ENCODE results near the gene LARP1. TPM values are rescaled to one million over a fixed set of nuclear protein-coding genes. Genes with fewer than 3 reads are reported as not detected.

LARP1 gene
- total and polyA plus RNA-seq, 9 of the 15 experiments (the other 6 are each of a cell fraction or from before 2014, with no cell fraction given), result 22.6 to 300 (median 92.0) TPM

GRCh38 chr5:154723740-154724505 is 31.3 kb upstream of the LARP1 start (continued):
- TF ChIP-seq MTF1 (CRISPR knock-in tag; IDR thresholded peaks at IDR 0.05; ENCODE audit: borderline replicate concordance) (no peak), PPARD (CRISPR knock-in tag; IDR thresholded peaks at IDR 0.05) (no peak), GMEB1 (CRISPR knock-in tag; IDR thresholded peaks at IDR 0.05) (no peak), MYNN (IDR thresholded peaks at IDR 0.05) (peak; percentile 88), MYNN (CRISPR knock-in tag; IDR thresholded peaks at IDR 0.05) (no peak), SAP30 (IDR thresholded peaks at IDR 0.05; ENCODE audit: borderline replicate concordance, insufficient read depth, low read depth, low read length, poor library complexity, severe bottlenecking) (no peak), GATAD2A (IDR thresholded peaks at IDR 0.05) (no peak), ZBTB43 (CRISPR knock-in tag; IDR thresholded peaks at IDR 0.05) (no peak), EWSR1 (IDR thresholded peaks at IDR 0.05; ENCODE audit: borderline replicate concordance, low read depth, partially characterized antibody) (no peak), CBX8 (IDR thresholded peaks at IDR 0.05; ENCODE audit: borderline replicate concordance, extremely low read depth, low read depth, low read length, poor library complexity, severe bottlenecking) (no peak), NFE2L1 (tag; IDR thresholded peaks at IDR 0.05; ENCODE audit: borderline replicate concordance, low read depth) (no peak), ZNF23 (CRISPR knock-in tag; IDR thresholded peaks at IDR 0.05) (no peak), ZNF586 (CRISPR knock-in tag; conservative IDR thresholded peaks at IDR 0.05) (no peak; the same call in 1 of the 2 replicates)
